Endothelial cell (in vitro differentiated cells): ENCODE measurements around the gene WDR62. TPM values are rescaled to one million over a fixed set of nuclear protein-coding genes. Genes with fewer than 3 reads are reported as not detected.
A peak's percentile ranks its signal among the peaks of the same experiment; 100 is the strongest.

Experiments
- DNase-seq: peaks from one replicate; pipeline ENCODE4 v3.0.0; 2021; ENCODE audit warnings: low spot score
- H3K27ac Mint-ChIP-seq: one replicate; pipeline ENCODE4 v1.8.0; 2021; ENCODE audit warnings: mixed read lengths, inconsistent platforms; ENCODE audit not compliant: unreplicated experiment
- H3K27me3 Mint-ChIP-seq: one replicate; pipeline ENCODE4 v1.8.0; 2021; ENCODE audit warnings: mild to moderate bottlenecking, moderate library complexity, mixed read lengths, inconsistent platforms; ENCODE audit not compliant: unreplicated experiment
- H3K36me3 Mint-ChIP-seq: one replicate; pipeline ENCODE4 v1.8.0; 2021; ENCODE audit warnings: mild to moderate bottlenecking, low read depth, mixed read lengths, inconsistent platforms; ENCODE audit not compliant: unreplicated experiment
- H3K4me1 Mint-ChIP-seq: one replicate; pipeline ENCODE4 v1.8.0; 2021; ENCODE audit warnings: mild to moderate bottlenecking, mixed read lengths, inconsistent platforms; ENCODE audit not compliant: unreplicated experiment
- H3K4me3 Mint-ChIP-seq: one replicate; pipeline ENCODE4 v1.8.0; 2021; ENCODE audit warnings: mild to moderate bottlenecking, mixed read lengths, inconsistent platforms; ENCODE audit not compliant: unreplicated experiment
- H3K9me3 Mint-ChIP-seq: one replicate; pipeline ENCODE4 v1.8.0; 2021; ENCODE audit warnings: mixed read lengths, inconsistent platforms; ENCODE audit not compliant: unreplicated experiment
- CTCF ChIP-seq: fragments of 200-600 bp; sonication (generic); IDR thresholded peaks from one replicate; pipeline ENCODE4 v1.5.0; 2021; ENCODE audit warnings: antibody characterized with exemption; ENCODE audit not compliant: unreplicated experiment
- long read RNA-seq: library from polyadenylated mRNA; unstranded; transcript quantifications from one replicate; pipeline ENCODE4 v2.0.0, GENCODE V29; 2020; ENCODE audit not compliant: unreplicated experiment
- total RNA-seq: library from RNA; stranded (reverse); fragmentation: NEBNext Ultra II Directional; extraction: Animal tissue kit (Norgen Biotek cat#: 25700); gene quantifications from one replicate; pipeline ENCODE4 v1.2.1, GENCODE V29; 2021; ENCODE audit not compliant: unreplicated experiment

The WDR62 gene
- 8.5 TPM for total RNA-seq
- long read RNA-seq, partial matches to known transcripts, result 0 of 1 reads
- long read RNA-seq, other reads (novel, unspliced or antisense), result 0 of 1 reads

DNA sequence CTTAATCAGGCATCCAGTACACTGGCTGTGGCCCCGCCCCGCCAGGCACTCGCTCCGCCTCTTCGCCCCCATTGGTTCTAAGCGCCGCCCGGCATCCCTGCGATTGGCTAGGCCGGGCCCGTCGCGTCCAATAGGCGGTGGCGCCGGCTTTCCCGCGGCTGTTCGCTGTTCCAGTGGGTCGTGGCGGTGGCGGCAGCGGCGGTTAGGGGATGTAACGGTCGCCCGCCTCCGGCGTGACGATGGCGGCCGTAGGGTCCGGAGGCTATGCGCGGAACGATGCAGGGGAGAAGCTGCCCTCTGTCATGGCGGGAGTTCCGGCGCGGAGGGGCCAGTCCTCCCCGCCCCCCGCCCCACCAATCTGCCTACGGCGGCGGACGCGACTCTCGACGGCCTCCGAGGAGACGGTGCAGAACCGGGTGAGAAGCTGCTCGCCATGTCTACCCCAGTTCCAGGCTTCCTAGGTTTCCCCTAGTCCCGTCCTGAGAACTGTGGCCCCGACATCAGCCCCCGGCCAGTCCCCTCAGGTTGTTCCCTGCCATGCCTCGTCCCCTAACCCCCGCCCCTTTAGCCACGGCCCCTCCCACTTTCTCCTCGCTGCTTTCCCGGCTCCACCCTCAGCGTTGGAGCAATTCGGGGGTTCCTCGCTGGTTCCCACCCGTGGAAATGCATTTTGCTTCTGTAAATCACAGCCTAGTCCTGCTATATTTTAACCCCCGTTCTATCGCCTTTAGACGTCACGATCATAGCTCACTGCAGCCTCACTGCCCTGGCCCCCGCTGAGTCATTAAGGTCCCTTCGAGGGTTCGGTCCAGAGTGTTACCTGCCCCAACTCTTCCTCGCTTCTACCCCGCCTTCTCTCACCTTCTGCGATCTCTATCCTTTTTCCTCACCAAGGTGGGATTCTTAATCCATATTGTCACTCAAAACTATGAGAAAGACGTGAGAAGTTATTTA is at the start of gene WDR62:
Gene WDR62 (plus strand): TSS at position 165 of the 954 bp plus-strand sequence. CDS start 75 bp downstream, at position 240.
- Mint-ChIP-seq H3K4me3 (peak within 1 kb of the TSS; percentile 98), H3K27me3 (peaks cover 11% of the 10 kb centered on the region), H3K27ac (peak within 1 kb of the TSS; percentile 85), H3K9me3 (no peaks in the 10 kb centered on the region), H3K36me3 (peaks cover 11% of the 10 kb centered on the region), H3K4me1 (peaks cover 20% of the 10 kb centered on the region)
- no peak for TF ChIP-seq CTCF
- DNase-seq, result peak; percentile 94

- Mint-ChIP-seq H3K36me3 (peaks cover 9% of the 10 kb centered on the region), H3K27ac (no peak overlapping the region), H3K27me3 (peaks cover 6% of the 10 kb centered on the region), H3K4me3 (no peak overlapping the region), H3K4me1 (peaks cover 19% of the 10 kb centered on the region), H3K9me3 (no peaks in the 10 kb centered on the region)
- TF ChIP-seq CTCF, result no peak
- no peak for DNase-seq
Measured at GRCh38 chr19:36006955-36007354, 47.7 kb upstream of the WDR62 start.

DNA sequence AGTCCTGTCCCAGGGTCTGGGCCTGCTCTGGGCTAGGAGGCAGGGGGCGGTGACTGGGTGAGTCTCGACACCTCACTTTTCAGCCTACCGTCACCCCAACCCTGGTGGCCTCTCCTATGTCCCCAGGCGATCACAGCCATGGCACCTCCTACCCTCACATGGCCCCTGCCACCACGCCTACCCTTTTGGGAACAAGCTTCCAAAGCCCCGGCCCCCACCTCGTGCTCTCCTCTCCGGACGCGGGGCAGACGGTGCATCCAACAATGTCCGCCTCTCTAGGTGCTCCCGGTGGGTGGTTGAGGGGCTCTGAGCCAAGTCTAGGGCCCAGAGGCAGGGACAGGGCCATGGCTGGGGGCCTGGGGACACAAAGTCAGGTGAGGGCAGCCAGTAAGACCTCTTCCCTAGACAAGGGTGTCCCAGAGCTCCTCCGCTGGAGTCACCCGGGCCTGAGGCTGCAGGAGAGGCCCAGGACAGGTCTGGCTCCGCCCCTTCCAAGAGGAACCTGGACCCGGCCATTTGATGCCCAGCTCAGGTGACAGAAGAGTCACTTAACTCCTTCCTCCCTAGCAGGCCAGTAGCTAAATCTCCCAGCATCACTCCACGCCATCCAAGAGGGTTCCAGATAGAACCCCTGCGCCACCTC is 46.2 kb upstream of the WDR62 start, which contains the start of gene SYNE4:
Gene SYNE4 (minus strand): TSS at position 478 of the 643 bp plus-strand sequence. CDS start 132 bp downstream, at position 346.
- no peak for DNase-seq
- peak within 1 kb of the TSS; percentile 83 for H3K4me3 Mint-ChIP-seq
- TF ChIP-seq CTCF, result no peak
- no peaks in the 10 kb centered on the region for H3K9me3 Mint-ChIP-seq
- H3K4me1 Mint-ChIP-seq, result peaks cover 23% of the 10 kb centered on the region
- peaks cover 7% of the 10 kb centered on the region for H3K36me3 Mint-ChIP-seq
- peaks cover 6% of the 10 kb centered on the region for H3K27me3 Mint-ChIP-seq
- H3K27ac Mint-ChIP-seq, result peak within 1 kb of the TSS; percentile 30

- peak; percentile 68 for DNase-seq
- H3K36me3 Mint-ChIP-seq, result peaks cover 7% of the 10 kb centered on the region
- H3K4me3 Mint-ChIP-seq, result peak overlapping the region; percentile 83
- peaks cover 29% of the 10 kb centered on the region for H3K4me1 Mint-ChIP-seq
- no peak for TF ChIP-seq CTCF
- H3K9me3 Mint-ChIP-seq, result no peaks in the 10 kb centered on the region
- H3K27ac Mint-ChIP-seq, result peak overlapping the region; percentile 30
- peaks cover 9% of the 10 kb centered on the region for H3K27me3 Mint-ChIP-seq
Measured at GRCh38 chr19:36009220-36009619, 45.5 kb upstream of the WDR62 start.
